Bronchial epithelial cell (primary cell): ENCODE data around the gene SYNRG. TPM values are rescaled to one million over a fixed set of nuclear protein-coding genes. Genes with fewer than 3 reads are reported as not detected.

ENCODE experiments used
- DNase-seq: peaks from one replicate; pipeline ENCODE4 v3.0.0-alpha.2; 2010; ENCODE audit warnings: low read depth
- FAIRE-seq: peaks from 2 replicates; lab custom pipeline; 2011; peaks lifted over from hg19 to GRCh38; lab: Jason Lieb, UNC
- H3K27me3 ChIP-seq: 2 replicates; pipeline ENCODE4 v1.5.1; 2011; ENCODE audit warnings: low read length; ENCODE audit not compliant: control insufficient read depth, insufficient read depth
- H3K36me3 ChIP-seq: 2 replicates; pipeline ENCODE4 v1.5.1; 2011; ENCODE audit warnings: low read length; ENCODE audit not compliant: control insufficient read depth, insufficient read depth
- H3K4me3 ChIP-seq: 2 replicates; pipeline ENCODE4 v1.5.1; 2011; ENCODE audit warnings: mild to moderate bottlenecking, low read depth, low read length, control low read depth
- CTCF ChIP-seq: IDR thresholded peaks from 2 replicates; pipeline ENCODE4 v1.5.1; 2011; ENCODE audit warnings: mild to moderate bottlenecking, moderate library complexity, low read length, control low read depth, inconsistent platforms; ENCODE audit not compliant: insufficient read depth, severe bottlenecking
- total RNA-seq: library from RNA; depleted of rRNA; stranded (reverse); fragments of >200 nt; gene quantifications from 2 replicates; pipeline ENCODE4 v1.2.1, GENCODE V29; 2014

Gene SYNRG
- total RNA-seq, 1 donor from 2014 or later = 4.7 TPM

DNA sequence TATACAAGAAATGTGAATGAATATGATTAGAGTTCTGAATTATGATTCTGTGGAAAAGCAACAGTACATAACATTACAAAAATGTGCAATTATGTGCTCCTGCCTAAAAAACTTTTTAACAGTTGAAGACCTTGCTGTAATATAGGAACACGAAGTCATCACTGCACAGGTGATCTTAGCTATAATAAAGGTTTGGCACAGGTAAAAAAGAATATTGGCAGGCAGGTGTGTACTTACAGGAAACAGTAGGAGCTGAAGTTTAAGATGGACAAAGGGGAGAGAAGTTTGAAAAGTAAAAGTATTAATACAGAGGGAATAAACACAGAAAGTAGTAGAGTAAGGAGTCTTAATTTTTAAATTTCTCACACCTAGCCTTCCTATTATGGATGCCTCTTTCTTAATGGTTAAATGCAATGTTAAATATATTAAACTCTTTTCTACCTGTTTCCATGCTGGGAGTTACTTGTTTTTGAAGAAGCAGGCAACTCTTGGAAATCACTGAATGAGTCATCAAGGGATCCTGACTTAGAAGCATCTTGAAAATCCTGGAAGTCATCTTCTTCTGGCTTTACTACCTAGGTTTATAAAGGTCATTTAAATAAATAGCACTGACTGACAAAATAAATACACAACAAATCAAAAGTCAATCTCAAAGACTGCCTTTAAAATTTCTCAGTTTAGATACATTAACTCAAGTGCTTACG is 40.7 kb downstream of the SYNRG start:
- Histone ChIP-seq H3K4me3 (no peak overlapping the region), H3K36me3 (peaks cover 5% of the 10 kb centered on the region), H3K27me3 (no peaks in the 10 kb centered on the region)
- TF ChIP-seq CTCF = no peak
- FAIRE-seq (no peak), DNase-seq (peak; percentile 7)

GRCh38 chr17:37567538-37567937 is 41.7 kb downstream of the SYNRG start:
- peaks cover 5% of the 10 kb centered on the region for H3K36me3 ChIP-seq
- no peak for DNase-seq
- no peak for FAIRE-seq
- TF ChIP-seq CTCF = no peak
- no peaks in the 10 kb centered on the region for H3K27me3 ChIP-seq
- no peak overlapping the region for H3K4me3 ChIP-seq

DNA sequence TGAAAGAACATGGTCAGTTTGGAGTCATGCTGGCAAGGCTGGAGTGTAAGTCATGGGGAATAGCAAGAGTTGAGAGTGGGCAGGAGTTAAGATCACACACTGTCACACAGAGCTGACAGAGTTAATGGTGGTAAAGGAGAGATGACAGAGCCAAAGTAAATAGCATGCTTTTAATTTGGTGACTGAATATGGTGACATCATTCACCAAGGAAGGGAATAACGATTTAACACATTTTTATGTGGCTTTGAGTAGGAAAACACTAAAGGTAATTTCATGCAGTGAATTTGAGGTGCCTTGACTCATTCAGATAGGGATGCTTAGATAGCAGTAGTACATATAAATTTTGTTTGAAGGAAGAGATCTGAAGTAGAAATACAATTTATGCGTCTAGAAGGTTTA is 42.1 kb downstream of the SYNRG start:
- DNase-seq (no peak), FAIRE-seq (no peak)
- Histone ChIP-seq H3K4me3 (no peak overlapping the region), H3K36me3 (peaks cover 5% of the 10 kb centered on the region), H3K27me3 (no peaks in the 10 kb centered on the region)
- no peak for TF ChIP-seq CTCF

GRCh38 chr17:37564252-37564651 is 45.0 kb downstream of the SYNRG start:
- FAIRE-seq (no peak), DNase-seq (no peak)
- TF ChIP-seq CTCF = no peak
- no peaks in the 10 kb centered on the region for H3K27me3 ChIP-seq
- H3K36me3 ChIP-seq = peaks cover 4% of the 10 kb centered on the region
- H3K4me3 ChIP-seq = no peak overlapping the region

DNA sequence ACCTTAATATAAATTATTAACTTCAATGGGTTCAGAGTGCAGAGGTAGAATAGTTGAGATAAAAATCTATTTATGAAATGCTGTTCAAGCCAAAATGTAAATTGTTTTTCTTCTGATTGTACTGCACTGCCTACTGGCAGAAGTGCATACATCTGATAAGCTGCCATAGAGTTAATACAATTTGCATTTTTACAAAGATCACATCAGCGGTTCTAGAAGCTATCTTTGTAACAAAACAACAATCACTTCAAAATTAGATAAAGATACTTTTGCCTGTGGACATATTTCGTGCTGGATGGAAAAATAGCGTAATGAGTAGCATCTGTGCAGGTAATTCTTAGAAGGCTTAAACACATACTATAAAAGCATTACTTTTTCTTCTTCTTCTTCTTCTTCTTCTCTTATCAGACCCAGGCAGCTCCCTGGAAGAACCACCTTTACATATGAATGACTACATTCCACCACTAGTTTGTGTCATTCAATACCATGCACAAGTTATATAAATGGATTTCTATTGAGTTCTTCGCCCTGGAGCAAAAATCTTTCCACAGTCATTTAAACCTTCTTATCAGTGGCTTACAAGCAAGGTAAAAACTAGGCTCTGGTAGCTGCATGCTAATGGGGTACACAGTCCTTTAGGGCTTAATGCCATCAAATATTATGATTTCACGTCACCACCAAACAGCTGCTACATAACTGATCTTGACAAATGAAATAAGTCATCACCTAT is 47.0 kb downstream of the SYNRG start:
- TF ChIP-seq CTCF = no peak
- DNase-seq (no peak), FAIRE-seq (no peak)
- Histone ChIP-seq H3K27me3 (no peaks in the 10 kb centered on the region), H3K36me3 (peaks cover 3% of the 10 kb centered on the region), H3K4me3 (no peak overlapping the region)

- DNase-seq (no peak), FAIRE-seq (no peak)
- no peaks in the 10 kb centered on the region for H3K27me3 ChIP-seq
- H3K4me3 ChIP-seq = no peak overlapping the region
- no peak for TF ChIP-seq CTCF
- no peaks in the 10 kb centered on the region for H3K36me3 ChIP-seq
Measured at GRCh38 chr17:37558299-37558698, 50.9 kb downstream of the SYNRG start.
